PC-9 (cell line): ENCODE data around the gene PROS1.

ENCODE experiments used
- CTCF ChIP-seq: fragments of 200-600 bp; sonication (generic); conservative IDR thresholded peaks from 2 replicates; pipeline ENCODE4 v1.6.1; 2017; ENCODE audit warnings: mixed run types, antibody characterized with exemption, mild to moderate bottlenecking, moderate library complexity
- EZH2 ChIP-seq: fragments of 200-600 bp; sonication (generic); IDR thresholded peaks from 2 replicates; pipeline ENCODE4 v1.8.0; 2017; ENCODE audit warnings: antibody characterized with exemption, low read depth

- no peak for TF ChIP-seq CTCF
- no peak for TF ChIP-seq EZH2
These were observed 49.2 kb downstream of the PROS1 start for GRCh38 chr3:93924491-93924890.
